Measurements from ENCODE around the gene OR5B21. TPM values are rescaled to one million over a fixed set of nuclear protein-coding genes. Genes with fewer than 3 reads are reported as not detected.

The OR5B21 gene
- total RNA-seq, 2 experiments from 2014 or later, result 0.26 to 0.40 TPM

DNA sequence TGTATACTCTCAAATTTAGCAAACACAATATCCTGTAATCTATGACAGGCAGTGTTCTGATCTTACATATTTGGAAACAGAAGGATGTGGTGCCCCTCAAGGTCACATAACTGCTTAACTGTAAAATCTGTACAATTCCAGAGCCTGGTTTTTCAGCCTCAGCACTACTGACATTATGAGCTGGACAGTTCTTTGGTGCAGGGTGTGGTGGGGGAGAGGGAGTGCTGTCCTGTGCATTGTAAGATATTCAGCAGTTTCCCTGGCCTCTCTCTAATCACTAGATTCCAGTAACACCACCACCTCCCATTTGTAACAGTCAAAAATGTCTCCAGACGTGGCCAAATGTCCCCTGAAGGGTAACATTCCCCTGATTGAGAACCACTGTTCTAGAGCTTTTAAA is 1.8 kb upstream of the OR5B21 start:
- peaks cover 14% of the 10 kb centered on the region for H3K36me3 Mint-ChIP-seq (ENCODE audit: low read depth)
- no peaks in the 10 kb centered on the region for H3K4me1 Mint-ChIP-seq (ENCODE audit: low read depth)
- H3K4me3 Mint-ChIP-seq, result no peak overlapping the region
- H3K27ac Mint-ChIP-seq, result no peak overlapping the region
- CTCF ChIA-PET, result interaction anchor here (1.2 kb wide), 1 partner anchor 11 kb away, joined by 4 read pairs; no protein-coding TSS in a partner anchor
- POLR2A ChIA-PET, result no interaction called here
- no peak for DNase-seq
- no peaks in the 10 kb centered on the region for H3K9me3 Mint-ChIP-seq (ENCODE audit: insufficient read depth)
- ATAC-seq, result no peak
- no peaks in the 10 kb centered on the region for H3K27me3 Mint-ChIP-seq (ENCODE audit: low read depth)

DNA sequence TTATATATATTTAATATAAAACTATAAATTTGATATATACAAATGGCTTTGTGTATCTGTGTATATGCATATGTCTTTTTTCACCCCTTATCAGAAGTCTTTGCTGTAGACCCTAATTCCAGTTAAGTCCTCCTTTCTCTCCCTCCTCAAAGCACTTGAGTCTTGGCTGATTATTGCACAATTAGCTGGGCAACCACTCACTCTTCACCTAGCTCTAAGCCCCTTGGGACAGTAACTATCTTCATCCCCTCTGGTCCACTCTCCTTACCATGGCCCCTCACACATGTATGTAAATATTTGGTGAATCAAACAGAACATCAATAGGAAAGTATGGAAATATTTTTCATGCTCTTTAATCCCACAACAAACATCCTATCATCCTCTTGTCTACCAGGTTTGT is 909 bp upstream of the OR5B21 start:
- DNase-seq (no peak), ATAC-seq (no peak)
- ChIA-PET POLR2A (no interaction called here), CTCF (interaction anchor here (0.9 to 1.2 kb wide), 2 partner anchors 10 to 13 kb away, joined by 3 to 4 read pairs; no protein-coding TSS in a partner anchor)
- Mint-ChIP-seq H3K27me3 (ENCODE audit: low read depth) (no peaks in the 10 kb centered on the region), H3K4me1 (ENCODE audit: low read depth) (no peaks in the 10 kb centered on the region), H3K4me3 (no peak overlapping the region), H3K9me3 (ENCODE audit: insufficient read depth) (no peaks in the 10 kb centered on the region), H3K36me3 (ENCODE audit: low read depth) (peaks cover 18% of the 10 kb centered on the region), H3K27ac (no peak overlapping the region)

DNA sequence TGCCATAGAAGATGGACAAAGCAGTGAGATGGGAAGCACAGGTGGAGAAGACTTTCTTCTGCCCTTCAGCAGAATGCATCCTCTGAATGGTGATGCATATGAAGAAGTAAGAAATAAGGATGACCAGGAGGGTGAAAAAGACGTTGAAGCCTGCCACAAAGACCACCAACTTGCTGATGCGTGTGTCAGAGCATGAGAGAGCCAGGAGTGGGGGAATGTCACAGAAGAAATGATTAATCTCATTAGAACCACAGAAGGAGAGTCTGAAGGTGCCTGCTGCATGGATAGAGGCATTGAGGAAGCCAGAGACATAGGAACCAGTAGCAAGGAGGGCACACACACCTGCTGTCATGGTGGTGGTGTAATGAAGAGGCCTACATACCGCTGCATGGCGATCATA is 550 bp downstream of the OR5B21 start:
- Mint-ChIP-seq H3K36me3 (ENCODE audit: low read depth) (peaks cover 22% of the 10 kb centered on the region), H3K27ac (no peak overlapping the region), H3K9me3 (ENCODE audit: insufficient read depth) (no peaks in the 10 kb centered on the region), H3K4me3 (no peak overlapping the region), H3K4me1 (ENCODE audit: low read depth) (no peaks in the 10 kb centered on the region), H3K27me3 (ENCODE audit: low read depth) (no peaks in the 10 kb centered on the region)
- POLR2A ChIA-PET, result no interaction called here
- no peak for ATAC-seq
- CTCF ChIA-PET, result interaction anchor here (1.1 kb wide), 1 partner anchor 18 kb away, joined by 3 read pairs; no protein-coding TSS in a partner anchor
- no peak for DNase-seq

DNA sequence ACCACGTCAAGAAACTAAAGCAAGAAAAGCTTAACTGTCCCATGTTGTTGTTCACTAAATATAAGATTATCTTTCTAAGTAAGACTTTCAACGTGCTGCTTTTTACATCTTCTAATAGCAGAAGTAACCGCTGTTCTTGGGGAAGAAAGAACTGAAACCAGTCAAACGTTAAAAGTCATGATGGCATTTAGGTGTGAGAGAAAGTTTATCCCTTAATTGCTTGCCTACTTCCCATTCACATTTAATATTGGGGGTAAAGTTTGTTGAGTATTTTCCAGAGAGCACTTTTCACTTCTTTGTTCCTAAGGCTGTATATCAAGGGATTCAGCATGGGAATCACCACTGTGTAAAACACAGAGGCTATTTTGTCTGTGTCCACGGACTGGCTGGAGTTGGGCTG is 970 bp downstream of the OR5B21 start:
- H3K4me3 Mint-ChIP-seq, result no peak overlapping the region
- H3K27me3 Mint-ChIP-seq (ENCODE audit: low read depth), result no peaks in the 10 kb centered on the region
- no peak for ATAC-seq
- no peak overlapping the region for H3K27ac Mint-ChIP-seq
- H3K4me1 Mint-ChIP-seq (ENCODE audit: low read depth), result no peaks in the 10 kb centered on the region
- DNase-seq, result no peak
- no peaks in the 10 kb centered on the region for H3K9me3 Mint-ChIP-seq (ENCODE audit: insufficient read depth)
- H3K36me3 Mint-ChIP-seq (ENCODE audit: low read depth), result peaks cover 22% of the 10 kb centered on the region
- POLR2A ChIA-PET, result no interaction called here
- CTCF ChIA-PET, result no interaction called here

DNA sequence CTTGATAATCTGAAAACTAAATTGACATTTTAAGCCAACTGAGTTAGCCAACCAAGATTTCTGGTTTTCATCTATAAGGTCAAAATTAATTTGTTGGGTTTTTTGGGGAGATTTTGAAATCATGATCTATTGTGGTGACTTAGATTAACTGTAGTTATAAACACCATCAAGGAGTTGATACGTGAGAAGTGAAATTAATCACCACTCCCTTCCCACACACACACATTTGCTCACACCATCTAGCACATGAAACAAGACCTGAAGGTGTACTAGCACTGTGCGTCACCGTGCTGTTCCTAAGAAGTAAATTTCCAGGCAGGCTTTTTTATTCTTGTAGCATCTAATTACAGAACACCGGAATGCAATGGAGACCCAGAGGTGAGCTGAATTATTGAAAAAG is 2.1 kb downstream of the OR5B21 start:
- peaks cover 22% of the 10 kb centered on the region for H3K36me3 Mint-ChIP-seq (ENCODE audit: low read depth)
- H3K4me3 Mint-ChIP-seq, result no peak overlapping the region
- CTCF ChIA-PET, result interaction anchor here (0.8 kb wide), 1 partner anchor 18 kb away, joined by 4 read pairs; no protein-coding TSS in a partner anchor
- POLR2A ChIA-PET, result no interaction called here
- no peak overlapping the region for H3K27ac Mint-ChIP-seq
- no peaks in the 10 kb centered on the region for H3K4me1 Mint-ChIP-seq (ENCODE audit: low read depth)
- no peak for ATAC-seq
- no peak for DNase-seq
- no peaks in the 10 kb centered on the region for H3K27me3 Mint-ChIP-seq (ENCODE audit: low read depth)
- no peaks in the 10 kb centered on the region for H3K9me3 Mint-ChIP-seq (ENCODE audit: insufficient read depth)

DNA sequence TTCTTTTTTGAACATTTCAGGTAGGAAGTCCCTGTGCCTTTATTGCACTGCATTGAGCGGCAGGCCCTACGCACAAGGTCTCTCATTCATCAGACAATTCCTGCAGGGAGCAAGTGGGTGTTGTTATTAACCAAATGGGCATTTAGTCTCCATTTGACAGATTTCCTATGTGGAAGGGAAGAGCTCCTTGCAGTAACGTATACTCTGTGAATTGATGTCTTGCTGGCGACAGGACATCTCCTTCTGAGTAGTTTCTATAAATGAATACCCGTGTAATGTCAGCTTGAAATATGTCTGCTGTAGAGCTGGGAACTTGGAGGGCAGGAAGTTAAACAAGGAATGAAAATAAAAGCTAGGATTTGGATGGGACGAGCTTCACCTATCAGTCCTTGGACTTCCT is 3.7 kb downstream of the OR5B21 start:
- CTCF ChIA-PET, result interaction anchor here (1.1 to 2.0 kb wide), 3 partner anchors 9 to 20 kb away, joined by 4 to 9 read pairs (median 5); no protein-coding TSS in a partner anchor
- H3K27ac Mint-ChIP-seq, result no peak overlapping the region
- ATAC-seq, result no peak
- peaks cover 24% of the 10 kb centered on the region for H3K36me3 Mint-ChIP-seq (ENCODE audit: low read depth)
- no peaks in the 10 kb centered on the region for H3K27me3 Mint-ChIP-seq (ENCODE audit: low read depth)
- peaks cover 2% of the 10 kb centered on the region for H3K4me1 Mint-ChIP-seq (ENCODE audit: low read depth)
- POLR2A ChIA-PET, result no interaction called here
- no peaks in the 10 kb centered on the region for H3K9me3 Mint-ChIP-seq (ENCODE audit: insufficient read depth)
- H3K4me3 Mint-ChIP-seq, result no peak overlapping the region
- DNase-seq, result no peak

DNA sequence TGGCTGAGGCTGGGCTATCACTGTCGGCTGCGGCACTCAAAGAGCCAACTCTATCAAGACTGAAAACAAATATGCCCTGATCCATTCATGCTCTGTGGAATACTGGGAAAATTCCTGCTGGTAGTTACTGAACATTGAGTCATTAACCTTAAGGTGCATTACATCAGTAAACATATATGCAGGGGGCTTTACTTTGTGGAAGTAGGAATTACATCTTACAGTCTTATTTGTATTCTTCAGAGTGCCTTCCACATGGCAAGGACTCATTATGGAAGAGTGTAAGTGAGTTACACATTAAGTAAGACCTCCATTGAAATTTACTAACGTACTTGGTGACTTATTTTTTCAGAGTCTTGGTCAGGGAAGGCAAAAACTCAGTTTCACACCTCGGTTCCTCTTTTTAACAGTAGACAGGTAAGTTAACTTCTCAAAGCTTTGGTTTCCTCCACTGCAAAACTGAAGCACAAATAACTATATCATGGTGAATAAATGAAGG is 4.5 kb downstream of the OR5B21 start:
- no peak for ATAC-seq
- POLR2A ChIA-PET, result no interaction called here

DNA sequence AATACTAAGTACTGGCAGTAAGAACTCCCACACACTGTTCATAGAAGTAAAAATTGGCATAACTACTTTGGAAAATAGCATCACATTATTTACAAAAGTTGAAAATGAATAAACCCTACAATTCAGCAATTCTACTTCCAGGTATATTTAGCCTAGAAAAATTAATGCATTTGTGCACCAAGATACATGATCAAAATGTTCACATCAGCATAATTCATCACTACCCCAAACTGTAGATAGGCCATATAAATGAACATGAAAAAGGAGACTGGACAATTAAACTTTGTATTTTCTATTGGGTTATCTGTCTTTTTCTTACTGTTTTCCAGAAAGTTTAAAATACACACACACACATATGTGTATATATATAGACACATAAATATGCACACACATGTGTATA is 5.9 kb downstream of the OR5B21 start:
- CTCF ChIA-PET, result no interaction called here
- H3K4me3 Mint-ChIP-seq, result no peak overlapping the region
- peaks cover 27% of the 10 kb centered on the region for H3K36me3 Mint-ChIP-seq (ENCODE audit: low read depth)
- POLR2A ChIA-PET, result no interaction called here
- ATAC-seq, result no peak
- H3K27me3 Mint-ChIP-seq (ENCODE audit: low read depth), result no peaks in the 10 kb centered on the region
- DNase-seq, result no peak
- H3K9me3 Mint-ChIP-seq (ENCODE audit: insufficient read depth), result no peaks in the 10 kb centered on the region
- H3K4me1 Mint-ChIP-seq (ENCODE audit: low read depth), result peaks cover 24% of the 10 kb centered on the region
- H3K27ac Mint-ChIP-seq, result no peak overlapping the region

More for the DNA sequence above, 4.5 kb downstream of the OR5B21 start:
- Mint-ChIP-seq H3K27me3 (ENCODE audit: low read depth) (no peaks in the 10 kb centered on the region), H3K4me3 (no peak overlapping the region), H3K36me3 (ENCODE audit: low read depth) (peaks cover 26% of the 10 kb centered on the region), H3K4me1 (ENCODE audit: low read depth) (peaks cover 10% of the 10 kb centered on the region), H3K9me3 (ENCODE audit: insufficient read depth) (no peaks in the 10 kb centered on the region), H3K27ac (no peak overlapping the region)
- CTCF ChIA-PET, result interaction anchor here (1.9 to 2.0 kb wide), 2 partner anchors 8 to 20 kb away, joined by 5 to 9 read pairs; no protein-coding TSS in a partner anchor
- DNase-seq, result no peak

DNA sequence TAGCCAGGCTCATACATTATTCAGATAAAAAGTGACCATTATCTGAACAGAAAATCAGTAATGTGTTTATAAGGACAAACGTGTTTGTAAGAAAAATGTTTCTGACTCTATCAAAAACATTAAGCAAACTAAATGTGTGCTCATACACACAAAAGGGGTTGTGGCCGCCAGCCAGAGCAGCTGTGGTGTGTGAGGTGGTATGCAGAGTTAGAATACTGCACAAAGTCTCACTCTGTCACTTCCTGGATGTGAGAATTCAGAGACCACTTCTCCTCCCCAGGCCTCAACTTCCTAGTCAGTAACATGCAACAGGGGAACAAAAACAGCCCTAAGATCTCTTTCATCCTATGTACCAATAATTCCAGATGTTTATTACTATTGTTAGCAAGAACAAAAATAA is 9.4 kb downstream of the OR5B21 start:
- DNase-seq, result peak; percentile 61
- POLR2A ChIA-PET, result interaction anchor here (0.9 kb wide), 1 partner anchor 79 kb away, joined by 4 read pairs; no protein-coding TSS in a partner anchor

DNA sequence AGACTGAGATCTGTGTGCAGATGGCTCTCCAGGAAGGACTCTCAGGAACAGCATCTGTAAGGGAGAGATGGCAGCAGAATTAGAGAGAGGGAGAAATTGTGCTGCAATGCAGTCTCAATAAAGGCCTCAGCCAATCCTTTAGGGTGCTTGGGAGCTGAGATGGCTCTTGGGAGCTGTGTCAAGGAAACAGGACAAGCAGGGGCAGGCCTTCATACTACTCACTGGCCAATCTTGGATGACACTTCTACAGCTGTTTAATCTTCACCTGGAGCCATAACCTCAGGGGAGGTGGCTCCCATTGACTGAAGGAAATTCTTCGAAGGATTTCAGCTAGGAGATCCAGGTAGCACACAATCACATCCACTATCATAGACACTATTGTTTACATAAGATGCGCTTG is 10.0 kb downstream of the OR5B21 start:
- Mint-ChIP-seq H3K36me3 (ENCODE audit: low read depth) (peaks cover 29% of the 10 kb centered on the region), H3K27ac (peak overlapping the region; percentile 80), H3K4me1 (ENCODE audit: low read depth) (peaks cover 36% of the 10 kb centered on the region), H3K27me3 (ENCODE audit: low read depth) (no peaks in the 10 kb centered on the region), H3K9me3 (ENCODE audit: insufficient read depth) (no peaks in the 10 kb centered on the region), H3K4me3 (no peak overlapping the region)
- POLR2A ChIA-PET, result interaction anchor here (0.9 kb wide), 1 partner anchor 79 kb away, joined by 4 read pairs; no protein-coding TSS in a partner anchor
- CTCF ChIA-PET, result interaction anchor here (2.1 to 3.3 kb wide), 2 partner anchors 12 to 27 kb away, joined by 4 to 19 read pairs; no protein-coding TSS in a partner anchor
- DNase-seq, result no peak
- ATAC-seq, result peak; percentile 22

More for the DNA sequence above, 9.4 kb downstream of the OR5B21 start:
- ATAC-seq, result peak; percentile 83
- Mint-ChIP-seq H3K27me3 (ENCODE audit: low read depth) (no peaks in the 10 kb centered on the region), H3K27ac (peak overlapping the region; percentile 80), H3K4me3 (no peak overlapping the region), H3K36me3 (ENCODE audit: low read depth) (peaks cover 33% of the 10 kb centered on the region), H3K9me3 (ENCODE audit: insufficient read depth) (no peaks in the 10 kb centered on the region), H3K4me1 (ENCODE audit: low read depth) (peaks cover 36% of the 10 kb centered on the region)
- CTCF ChIA-PET, result interaction anchor here (1.5 to 3.3 kb wide), 3 partner anchors 11 to 26 kb away, joined by 4 to 19 read pairs (median 4); no protein-coding TSS in a partner anchor

DNA sequence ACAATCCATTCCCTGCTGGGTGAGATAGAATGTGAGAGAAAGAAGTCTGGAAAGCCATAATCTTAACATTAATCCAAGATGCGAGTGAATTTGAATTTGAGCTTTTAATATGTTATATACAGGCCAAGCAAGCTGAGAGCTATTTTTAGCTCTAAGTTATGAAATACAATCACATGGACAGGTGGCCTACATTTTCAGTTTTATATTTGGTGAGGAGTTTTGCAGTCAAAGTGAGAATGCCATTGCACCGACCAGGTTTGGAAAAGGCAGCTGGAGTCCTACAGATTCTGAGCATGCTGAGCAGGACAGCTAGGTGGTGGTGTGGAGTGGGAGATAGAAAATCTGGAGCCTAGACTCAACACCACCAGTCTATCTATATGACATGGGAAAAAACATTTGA is 12.0 kb downstream of the OR5B21 start:
- H3K27ac Mint-ChIP-seq, result no peak overlapping the region
- H3K4me1 Mint-ChIP-seq (ENCODE audit: low read depth), result peaks cover 36% of the 10 kb centered on the region
- no peak for DNase-seq
- no peak overlapping the region for H3K4me3 Mint-ChIP-seq
- POLR2A ChIA-PET, result no interaction called here
- H3K9me3 Mint-ChIP-seq (ENCODE audit: insufficient read depth), result no peaks in the 10 kb centered on the region
- peaks cover 29% of the 10 kb centered on the region for H3K36me3 Mint-ChIP-seq (ENCODE audit: low read depth)
- CTCF ChIA-PET, result interaction anchor here (0.7 to 1.5 kb wide), 5 partner anchors 8 to 72 kb away, joined by 3 to 5 read pairs (median 3); no protein-coding TSS in a partner anchor
- no peaks in the 10 kb centered on the region for H3K27me3 Mint-ChIP-seq (ENCODE audit: low read depth)
- no peak for ATAC-seq

DNA sequence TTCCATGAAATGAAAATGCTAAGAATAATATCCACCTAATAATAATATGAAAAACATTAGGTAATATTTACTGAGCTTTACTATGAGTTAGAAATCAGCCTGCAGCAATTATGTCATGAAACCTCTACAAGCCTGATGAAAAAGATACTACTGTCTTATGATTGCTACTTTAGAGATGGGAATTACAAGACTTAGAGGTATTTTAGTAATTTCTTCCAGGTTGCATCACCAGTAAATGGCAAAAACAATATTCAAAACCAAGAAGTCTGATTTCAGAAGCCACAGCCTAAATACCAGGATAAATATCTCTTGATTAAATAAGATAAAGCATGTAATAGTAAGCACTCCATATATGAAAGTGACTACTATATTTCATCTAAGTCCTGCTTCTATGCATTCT is 13.8 kb downstream of the OR5B21 start:
- Mint-ChIP-seq H3K4me3 (no peak overlapping the region), H3K9me3 (ENCODE audit: insufficient read depth) (no peaks in the 10 kb centered on the region), H3K36me3 (ENCODE audit: low read depth) (peaks cover 27% of the 10 kb centered on the region), H3K27me3 (ENCODE audit: low read depth) (no peaks in the 10 kb centered on the region), H3K27ac (no peak overlapping the region), H3K4me1 (ENCODE audit: low read depth) (peaks cover 33% of the 10 kb centered on the region)
- POLR2A ChIA-PET, result no interaction called here
- ATAC-seq, result no peak
- CTCF ChIA-PET, result no interaction called here
- no peak for DNase-seq
